GM10266 (cell line): ENCODE results near the gene CCDC40.

Experiments used
- DNase-seq: peaks from one replicate; pipeline ENCODE4 v3.0.0; 2012; ENCODE audit errors: extremely low spot score
- TF ChIP-seq, protein P1 (sequence below): IDR thresholded peaks from 2 replicates; pipeline ENCODE4 v1.5.1; 2012; ENCODE audit warnings: mild to moderate bottlenecking, low read depth; ENCODE audit not compliant: control insufficient read depth, insufficient read depth; ENCODE audit errors: missing control alignments

Gene CCDC40

GRCh38 chr17:80116276-80116920, 80.0 kb downstream of the CCDC40 start:
- TF ChIP-seq, protein P1, sequence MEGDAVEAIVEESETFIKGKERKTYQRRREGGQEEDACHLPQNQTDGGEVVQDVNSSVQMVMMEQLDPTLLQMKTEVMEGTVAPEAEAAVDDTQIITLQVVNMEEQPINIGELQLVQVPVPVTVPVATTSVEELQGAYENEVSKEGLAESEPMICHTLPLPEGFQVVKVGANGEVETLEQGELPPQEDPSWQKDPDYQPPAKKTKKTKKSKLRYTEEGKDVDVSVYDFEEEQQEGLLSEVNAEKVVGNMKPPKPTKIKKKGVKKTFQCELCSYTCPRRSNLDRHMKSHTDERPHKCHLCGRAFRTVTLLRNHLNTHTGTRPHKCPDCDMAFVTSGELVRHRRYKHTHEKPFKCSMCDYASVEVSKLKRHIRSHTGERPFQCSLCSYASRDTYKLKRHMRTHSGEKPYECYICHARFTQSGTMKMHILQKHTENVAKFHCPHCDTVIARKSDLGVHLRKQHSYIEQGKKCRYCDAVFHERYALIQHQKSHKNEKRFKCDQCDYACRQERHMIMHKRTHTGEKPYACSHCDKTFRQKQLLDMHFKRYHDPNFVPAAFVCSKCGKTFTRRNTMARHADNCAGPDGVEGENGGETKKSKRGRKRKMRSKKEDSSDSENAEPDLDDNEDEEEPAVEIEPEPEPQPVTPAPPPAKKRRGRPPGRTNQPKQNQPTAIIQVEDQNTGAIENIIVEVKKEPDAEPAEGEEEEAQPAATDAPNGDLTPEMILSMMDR: no peak
- no peak for DNase-seq

- TF ChIP-seq, protein P1: no peak
- DNase-seq: no peak
Observed at GRCh38 chr17:80116921-80117380, 80.5 kb downstream of the CCDC40 start.

- TF ChIP-seq, protein P1: no peak
- no peak for DNase-seq
Observed at GRCh38 chr17:80117491-80118401, 81.3 kb downstream of the CCDC40 start.

GRCh38 chr17:80118601-80119270, 82.3 kb downstream of the CCDC40 start:
- DNase-seq: no peak
- TF ChIP-seq, protein P1: no peak

DNA sequence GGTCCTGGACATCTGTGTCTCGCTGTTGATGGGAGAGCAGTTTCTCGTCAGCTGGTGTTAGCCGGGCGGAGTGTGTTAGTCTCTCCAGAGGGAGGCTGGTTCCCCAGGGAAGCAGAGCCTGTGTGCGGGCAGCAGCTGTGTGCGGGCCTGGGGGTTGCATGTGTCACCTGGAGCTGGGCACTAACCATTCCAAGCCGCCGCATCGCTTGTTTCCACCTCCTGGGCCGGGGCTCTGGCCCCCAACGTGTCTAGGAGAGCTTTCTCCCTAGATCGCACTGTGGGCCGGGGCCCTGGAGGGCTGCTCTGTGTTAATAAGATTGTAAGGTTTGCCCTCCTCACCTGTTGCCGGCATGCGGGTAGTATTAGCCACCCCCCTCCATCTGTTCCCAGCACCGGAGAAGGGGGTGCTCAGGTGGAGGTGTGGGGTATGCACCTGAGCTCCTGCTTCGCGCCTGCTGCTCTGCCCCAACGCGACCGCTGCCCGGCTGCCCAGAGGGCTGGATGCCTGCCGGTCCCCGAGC, 82.9 kb downstream of the CCDC40 start:
- TF ChIP-seq, protein P1: no peak
- no peak for DNase-seq

GRCh38 chr17:80119839-80120238, 83.4 kb downstream of the CCDC40 start:
- DNase-seq: no peak
- TF ChIP-seq, protein P1: no peak
